Large intestine (tissue), 3 donors: Measurements from ENCODE around the gene PLXNA1. TPM values are rescaled to one million over a fixed set of nuclear protein-coding genes. Genes with fewer than 3 reads are reported as not detected.

Source experiments
- DNase-seq, 2 donors: peaks; one replicate each; pipeline versions ENCODE4 v3.0.0 to v3.0.0-alpha.2; 2013
- H3K27ac ChIP-seq: one replicate; pipeline ENCODE4 v1.5.1; 2013; ENCODE audit warnings: low read length
- H3K27me3 ChIP-seq: 2 replicates; pipeline ENCODE4 v1.6.1; 2013; ENCODE audit warnings: low read length; ENCODE audit not compliant: control insufficient read depth, insufficient read depth
- H3K36me3 ChIP-seq: 2 replicates; pipeline ENCODE4 v1.6.1; 2013; ENCODE audit warnings: low read length; ENCODE audit not compliant: control insufficient read depth, insufficient read depth
- H3K4me1 ChIP-seq: one replicate; pipeline ENCODE4 v1.6.1; 2013; ENCODE audit warnings: low read length; ENCODE audit not compliant: control insufficient read depth, insufficient read depth
- H3K4me3 ChIP-seq: one replicate; pipeline ENCODE4 v1.5.1; 2013; ENCODE audit warnings: low read length
- H3K9me3 ChIP-seq: one replicate; pipeline ENCODE4 v1.6.1; 2013; ENCODE audit warnings: mild to moderate bottlenecking, low read depth, low read length, moderate library complexity; ENCODE audit not compliant: control insufficient read depth
- WGBS: methylation state at CpG from one replicate; pipeline ENCODE4 v1.1.5; 2013; ENCODE audit warnings: low lambda C conversion rate; ENCODE audit not compliant: insufficient coverage; 5-methylcytosine and 5-hydroxymethylcytosine counted together
- polyA plus RNA-seq: library from polyadenylated mRNA; unstranded; fragments of 120-200 nt; gene quantifications from one replicate; pipeline ENCODE4 v1.2.1, GENCODE V29; 2013

The PLXNA1 gene
- polyA plus RNA-seq, 1 donor, result 16.5 TPM

GRCh38 chr3:126952983-126953660, 29.8 kb upstream of the PLXNA1 start:
- H3K4me1 ChIP-seq, result no peaks in the 10 kb centered on the region
- no CpG with 5 or more reads among the region's 12 CpGs for WGBS
- no peak overlapping the region for H3K4me3 ChIP-seq
- no peaks in the 10 kb centered on the region for H3K36me3 ChIP-seq
- no peaks in the 10 kb centered on the region for H3K9me3 ChIP-seq
- no peaks in the 10 kb centered on the region for H3K27me3 ChIP-seq
- no peak for DNase-seq
- no peak overlapping the region for H3K27ac ChIP-seq

GRCh38 chr3:126954141-126954842, 28.6 kb upstream of the PLXNA1 start:
- Histone ChIP-seq H3K27me3 (no peaks in the 10 kb centered on the region), H3K36me3 (no peaks in the 10 kb centered on the region), H3K9me3 (no peaks in the 10 kb centered on the region), H3K27ac (no peak overlapping the region), H3K4me1 (no peaks in the 10 kb centered on the region), H3K4me3 (no peak overlapping the region)
- no CpG with 5 or more reads among the region's 10 CpGs for WGBS
- DNase-seq, result no peak

GRCh38 chr3:126955004-126955790, 27.7 kb upstream of the PLXNA1 start:
- Histone ChIP-seq H3K4me3 (no peak overlapping the region), H3K27me3 (no peaks in the 10 kb centered on the region), H3K9me3 (no peaks in the 10 kb centered on the region), H3K27ac (no peak overlapping the region), H3K4me1 (no peaks in the 10 kb centered on the region), H3K36me3 (no peaks in the 10 kb centered on the region)
- DNase-seq, result no peak
- no CpG with 5 or more reads among the region's 15 CpGs for WGBS

GRCh38 chr3:126956361-126956760, 26.6 kb upstream of the PLXNA1 start:
- H3K36me3 ChIP-seq, result no peaks in the 10 kb centered on the region
- no CpG with 5 or more reads among the region's 8 CpGs for WGBS
- no peak overlapping the region for H3K27ac ChIP-seq

GRCh38 chr3:126956866-126957650, 25.9 kb upstream of the PLXNA1 start:
- 83% methylated on average over 1 of the region's 23 CpGs for WGBS
- H3K27ac ChIP-seq, result no peak overlapping the region
- no peaks in the 10 kb centered on the region for H3K9me3 ChIP-seq
- no peak for DNase-seq
- H3K4me1 ChIP-seq, result no peaks in the 10 kb centered on the region
- no peak overlapping the region for H3K4me3 ChIP-seq
- no peaks in the 10 kb centered on the region for H3K36me3 ChIP-seq
- no peaks in the 10 kb centered on the region for H3K27me3 ChIP-seq

More at GRCh38 chr3:126956361-126956760, 26.6 kb upstream of the PLXNA1 start:
- Histone ChIP-seq H3K27me3 (no peaks in the 10 kb centered on the region), H3K9me3 (no peaks in the 10 kb centered on the region), H3K4me3 (no peak overlapping the region), H3K4me1 (no peaks in the 10 kb centered on the region)
- DNase-seq, result no peak

GRCh38 chr3:126957776-126958637, 24.9 kb upstream of the PLXNA1 start:
- no peak for DNase-seq

GRCh38 chr3:126958638-126959085, 24.3 kb upstream of the PLXNA1 start:
- no peaks in the 10 kb centered on the region for H3K27me3 ChIP-seq
- H3K36me3 ChIP-seq, result no peaks in the 10 kb centered on the region
- no CpG with 5 or more reads among the region's 10 CpGs for WGBS
- no peaks in the 10 kb centered on the region for H3K9me3 ChIP-seq
- no peak overlapping the region for H3K27ac ChIP-seq
- no peak overlapping the region for H3K4me3 ChIP-seq
- H3K4me1 ChIP-seq, result no peaks in the 10 kb centered on the region
- DNase-seq, result no peak

More at GRCh38 chr3:126957776-126958637, 24.9 kb upstream of the PLXNA1 start:
- H3K4me1 ChIP-seq, result no peaks in the 10 kb centered on the region
- no peaks in the 10 kb centered on the region for H3K27me3 ChIP-seq
- no peak overlapping the region for H3K27ac ChIP-seq
- WGBS, result no CpG with 5 or more reads among the region's 14 CpGs
- H3K4me3 ChIP-seq, result no peak overlapping the region
- H3K36me3 ChIP-seq, result no peaks in the 10 kb centered on the region
- H3K9me3 ChIP-seq, result no peaks in the 10 kb centered on the region

- H3K4me3 ChIP-seq, result no peak overlapping the region
- no peaks in the 10 kb centered on the region for H3K9me3 ChIP-seq
- H3K4me1 ChIP-seq, result no peaks in the 10 kb centered on the region
- WGBS, result no CpG with 5 or more reads among the region's 10 CpGs
- no peak for DNase-seq
- H3K36me3 ChIP-seq, result no peaks in the 10 kb centered on the region
- no peaks in the 10 kb centered on the region for H3K27me3 ChIP-seq
- no peak overlapping the region for H3K27ac ChIP-seq
These were observed 23.6 kb upstream of the PLXNA1 start for GRCh38 chr3:126959136-126959920.
